CD4-positive, alpha-beta T cell treated with Interferon alpha-2 for 1 hour (primary cell): ENCODE results near the gene SLC22A1.
"Not testable (repeated sequence)": the region's sequence is repeated elsewhere in the genome, so short reads cannot be mapped to it uniquely, and the experiment has no call there.

Experiments used
- DNase-seq, 2 donors: peaks; one replicate each; pipeline ENCODE4 v3.0.0-alpha.2; 2020 to 2022

Gene SLC22A1

DNA sequence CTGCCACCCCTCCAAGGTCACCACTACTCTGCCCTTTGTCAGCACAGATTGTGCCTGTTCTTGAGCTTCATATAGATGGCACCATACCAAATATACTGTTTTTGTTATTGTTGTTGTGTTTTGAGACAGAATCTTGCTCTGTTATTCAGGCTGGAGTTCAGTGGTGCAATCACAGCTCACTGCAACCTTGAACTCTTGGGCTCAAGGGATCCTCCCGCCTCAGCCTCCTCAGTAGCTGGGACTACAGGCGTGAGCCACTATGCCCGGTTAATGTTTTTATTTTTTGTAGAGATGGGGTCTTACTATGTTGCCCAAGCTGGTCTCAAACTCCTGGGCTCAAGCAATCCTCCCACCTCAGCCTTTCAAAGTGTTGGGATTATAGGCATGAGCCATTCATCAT, 18.9 kb downstream of the SLC22A1 start:
- DNase-seq, result not testable (repeated sequence)

DNA sequence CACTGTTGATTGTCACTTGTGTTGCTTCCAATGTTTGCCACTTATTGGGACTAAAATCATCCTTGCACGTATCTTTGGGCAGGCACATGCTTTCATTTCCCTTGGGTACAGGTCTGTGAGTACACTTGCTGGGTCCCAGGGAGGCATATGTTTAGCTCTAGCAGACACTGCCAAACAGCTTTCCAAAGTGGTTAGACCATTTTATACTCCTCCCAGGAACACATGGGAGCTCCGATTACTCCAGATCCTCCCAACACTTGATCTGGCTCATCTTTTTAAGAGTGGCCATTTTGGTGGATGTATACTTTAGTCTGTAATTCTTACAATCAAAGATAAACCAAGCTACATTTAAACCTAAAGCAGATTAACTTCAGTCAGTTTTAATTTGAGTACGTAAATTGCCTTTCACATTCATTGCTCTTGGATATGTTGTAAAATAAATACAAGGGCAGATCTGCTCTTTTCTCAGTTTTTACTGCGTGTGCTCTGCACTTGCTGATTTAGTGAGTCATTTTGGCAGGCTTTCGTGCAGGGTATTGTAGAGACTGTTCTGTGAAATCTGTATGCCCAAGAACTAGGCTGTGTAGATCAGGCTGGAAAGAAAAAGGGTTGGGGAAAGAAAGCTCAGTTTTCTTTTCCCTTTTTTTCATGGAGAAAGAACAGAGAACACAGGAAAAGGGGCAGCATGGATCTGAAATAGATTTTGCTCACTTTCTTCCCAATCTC, 19.5 kb downstream of the SLC22A1 start:
- no peak for DNase-seq

DNA sequence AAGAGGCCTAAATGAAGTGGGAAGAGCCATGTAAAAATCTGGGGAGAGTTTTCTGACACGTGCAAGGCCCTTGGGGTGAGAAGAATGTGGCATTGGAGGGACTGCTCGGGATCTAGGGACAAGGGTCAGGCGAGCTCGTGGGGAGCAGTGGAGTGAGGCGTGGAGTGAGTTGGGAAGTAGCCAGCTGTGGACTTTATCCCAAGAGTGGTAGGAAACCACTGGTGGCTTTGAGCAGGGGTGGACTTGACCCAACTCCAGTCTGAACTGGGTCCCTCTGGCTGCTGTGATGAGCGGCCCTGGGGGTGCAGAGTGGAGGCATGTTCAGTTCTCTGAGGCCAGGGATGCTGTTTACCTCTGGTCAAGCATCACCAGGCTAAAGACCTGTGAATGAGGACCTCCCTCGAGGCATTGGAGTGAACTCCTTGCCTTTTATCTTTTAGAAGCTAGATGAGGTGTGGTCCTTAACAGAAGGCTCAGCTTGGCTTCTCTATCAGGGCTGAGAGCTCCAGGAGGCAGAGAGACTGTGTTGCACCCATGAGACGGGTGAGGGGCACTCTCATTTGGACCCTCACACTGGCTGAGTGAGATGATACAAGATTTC, 20.6 kb downstream of the SLC22A1 start:
- DNase-seq, result no peak

DNA sequence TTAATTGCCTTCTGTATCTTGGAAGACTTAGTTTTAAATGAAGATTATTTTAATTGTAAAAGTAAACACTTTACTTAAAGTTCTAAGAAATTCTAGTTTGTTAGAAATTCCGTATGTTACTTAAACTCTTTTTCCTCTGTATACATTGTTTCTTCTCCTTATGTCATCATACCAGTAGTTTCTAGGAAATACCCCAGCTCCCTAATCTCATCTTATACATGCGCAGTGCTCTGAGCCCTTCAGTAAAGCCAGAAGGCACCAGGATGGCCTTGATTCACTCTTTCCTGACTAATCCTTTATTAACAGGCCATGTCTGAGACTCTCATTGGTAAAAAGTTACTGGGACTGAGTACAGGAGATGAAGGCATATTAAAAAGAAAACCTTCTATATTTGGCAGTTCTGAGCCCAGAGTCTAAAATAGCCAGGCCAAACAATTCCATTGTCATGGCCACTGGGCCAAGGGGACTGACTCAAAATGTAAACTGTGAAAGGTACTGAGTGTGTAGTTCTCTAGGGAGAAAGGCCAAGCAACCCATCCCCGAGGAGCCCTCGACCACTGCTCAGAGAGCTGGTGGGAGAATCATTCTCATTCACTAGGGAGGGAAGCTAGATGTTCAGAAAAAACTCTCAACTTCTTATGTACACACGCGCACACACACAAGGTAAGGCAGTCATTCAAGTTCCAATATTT, 25.0 kb downstream of the SLC22A1 start:
- DNase-seq, result no peak

DNA sequence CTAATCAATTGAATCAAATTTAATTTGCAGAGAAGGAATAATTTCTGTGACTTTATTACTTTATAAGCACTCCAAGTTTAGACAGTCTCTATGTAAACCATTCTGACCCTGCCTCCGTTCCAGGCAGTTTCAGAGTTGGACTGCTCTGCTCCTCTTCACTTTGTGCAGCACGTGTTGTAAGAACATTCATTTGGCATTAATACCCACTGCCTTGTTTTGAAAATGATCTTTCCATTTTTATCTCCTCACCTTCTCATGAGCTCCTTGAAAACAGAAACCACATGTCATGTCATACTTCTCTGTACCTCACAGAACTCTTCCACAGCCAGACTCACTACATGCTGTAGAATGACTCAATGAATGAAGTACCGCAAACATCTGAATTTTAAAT, 25.5 kb downstream of the SLC22A1 start:
- DNase-seq, result no peak

DNA sequence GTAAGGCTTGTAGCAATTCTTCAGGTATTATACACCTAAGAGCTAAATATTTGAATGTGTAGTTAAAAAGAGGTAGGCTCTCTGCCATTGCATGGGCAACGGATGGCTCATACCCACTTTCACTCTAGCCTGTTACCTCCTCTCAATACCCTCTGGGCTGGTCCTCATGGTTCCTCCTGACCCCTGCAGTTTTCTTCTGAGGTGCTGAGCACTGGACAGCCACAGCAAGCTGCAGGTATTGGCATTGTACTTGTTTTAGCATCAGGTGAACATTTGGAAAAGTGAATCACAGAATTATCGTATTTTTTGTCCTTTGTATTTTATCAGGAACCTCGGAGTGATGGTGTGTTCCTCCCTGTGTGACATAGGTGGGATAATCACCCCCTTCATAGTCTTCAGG, 32.9 kb downstream of the SLC22A1 start:
- DNase-seq, result no peak

DNA sequence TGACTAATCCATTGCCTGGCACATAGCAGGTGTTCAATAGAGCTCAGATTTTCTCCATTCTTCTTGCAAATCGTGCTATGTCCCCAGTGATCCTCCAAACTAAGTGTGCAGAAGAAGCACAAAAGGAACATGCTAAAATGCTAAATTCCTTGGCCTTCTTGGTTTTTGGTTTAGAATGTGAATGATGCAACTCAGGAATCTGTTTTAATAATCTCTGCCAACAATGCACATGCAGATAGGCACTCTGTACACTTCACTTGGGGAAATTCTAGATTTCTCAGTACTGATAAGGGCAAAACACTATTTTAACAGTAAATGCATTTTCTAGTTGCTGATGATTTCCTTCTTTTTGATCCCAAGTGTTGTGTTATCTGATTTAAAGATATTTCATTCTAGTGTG, 35.2 kb downstream of the SLC22A1 start:
- DNase-seq, result no peak

DNA sequence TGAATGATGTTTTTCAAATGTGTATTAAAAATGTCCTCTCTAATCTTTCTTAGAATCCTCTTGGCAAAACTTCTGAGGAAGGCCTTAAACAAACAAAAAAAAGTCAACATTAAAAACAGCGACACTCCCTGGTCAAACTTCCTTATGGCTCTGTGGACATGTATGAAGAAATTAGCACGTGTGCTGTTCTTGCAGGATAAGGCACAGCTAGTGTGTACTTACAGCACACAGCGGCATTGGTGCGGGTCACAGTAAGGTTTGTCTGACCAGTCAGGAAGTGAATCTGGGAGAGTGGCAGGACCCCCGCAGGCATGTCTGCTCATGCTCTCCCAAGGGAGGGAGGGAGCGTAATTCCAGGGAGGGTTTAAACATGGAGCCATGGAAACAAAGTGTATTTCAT, 38.8 kb downstream of the SLC22A1 start:
- DNase-seq, result no peak

DNA sequence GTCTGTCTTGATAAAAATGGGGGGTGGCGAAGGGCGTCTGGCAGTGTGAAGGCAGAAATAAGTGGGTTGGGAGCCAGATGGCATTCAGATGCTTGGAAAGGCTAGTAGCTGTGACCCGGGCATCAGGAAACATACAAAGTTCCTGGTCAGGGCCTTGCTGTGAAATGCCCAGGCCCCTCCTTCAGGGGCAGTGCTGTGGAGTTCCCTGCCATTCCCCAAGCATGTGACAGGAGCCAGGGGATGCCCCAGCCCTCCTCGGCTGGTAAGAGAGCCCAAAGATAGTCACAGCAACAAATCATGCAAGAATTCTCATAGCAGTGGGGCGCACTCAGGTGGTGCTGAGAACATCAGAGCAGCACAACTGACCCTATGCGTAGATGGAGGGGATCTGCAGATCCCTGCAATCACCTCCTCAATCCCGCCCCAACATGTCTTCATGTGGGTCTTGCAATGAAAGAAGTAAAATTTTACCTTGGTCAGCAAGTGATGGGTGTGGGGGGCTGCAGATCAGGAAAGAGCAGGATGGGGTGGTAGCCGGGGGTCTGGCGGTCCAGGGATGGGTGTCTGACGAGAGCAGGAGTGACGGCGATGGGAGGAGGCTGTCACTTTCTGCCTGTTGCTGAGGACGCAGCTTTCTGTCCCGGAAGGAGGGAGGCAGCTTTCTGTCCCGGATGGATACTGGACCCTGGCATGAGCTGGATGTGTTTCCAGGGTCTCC, 39.5 kb downstream of the SLC22A1 start:
- DNase-seq, result no peak

DNA sequence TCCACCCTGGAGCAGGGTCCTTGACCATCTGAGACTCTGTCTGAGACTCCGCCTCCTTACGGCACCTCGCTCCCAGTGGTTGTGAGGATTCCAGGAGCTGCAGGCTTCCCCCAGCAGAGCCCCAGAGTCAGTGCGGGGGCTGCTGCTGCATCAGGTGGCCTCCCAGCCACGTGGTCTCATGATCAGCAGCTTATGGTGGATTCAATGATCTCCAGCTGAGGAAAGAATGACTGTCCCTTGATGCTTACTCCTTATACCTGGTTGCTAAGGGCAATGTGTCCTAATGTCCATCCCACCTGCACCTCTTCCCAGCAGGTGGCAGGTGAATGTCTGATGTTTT, 40.0 kb downstream of the SLC22A1 start:
- no peak for DNase-seq

DNA sequence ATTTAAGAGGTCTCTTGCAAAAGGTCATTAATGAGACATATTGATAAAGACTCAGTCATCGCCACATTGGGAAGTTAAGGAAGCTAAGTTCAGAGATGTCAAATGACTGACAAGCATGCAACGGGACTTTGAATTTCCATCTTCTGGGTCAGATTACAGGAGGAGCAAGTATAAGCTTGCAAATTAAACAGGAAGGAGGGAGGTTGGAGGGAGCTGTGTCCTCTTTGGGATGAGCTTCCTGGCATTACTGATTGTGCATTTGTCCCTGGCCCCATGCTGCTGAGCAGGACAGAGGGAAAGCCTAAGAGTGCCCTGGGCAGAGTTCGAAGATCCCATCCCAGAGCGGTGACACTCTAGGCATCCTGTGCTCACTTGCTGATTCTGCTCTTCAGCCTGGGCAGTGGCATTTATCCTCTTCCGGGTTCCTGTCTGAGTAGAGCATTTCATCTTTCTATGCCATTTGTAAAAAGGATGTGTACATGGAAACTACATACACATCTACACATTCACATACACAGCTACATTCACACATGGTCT, 40.5 kb downstream of the SLC22A1 start:
- no peak for DNase-seq

DNA sequence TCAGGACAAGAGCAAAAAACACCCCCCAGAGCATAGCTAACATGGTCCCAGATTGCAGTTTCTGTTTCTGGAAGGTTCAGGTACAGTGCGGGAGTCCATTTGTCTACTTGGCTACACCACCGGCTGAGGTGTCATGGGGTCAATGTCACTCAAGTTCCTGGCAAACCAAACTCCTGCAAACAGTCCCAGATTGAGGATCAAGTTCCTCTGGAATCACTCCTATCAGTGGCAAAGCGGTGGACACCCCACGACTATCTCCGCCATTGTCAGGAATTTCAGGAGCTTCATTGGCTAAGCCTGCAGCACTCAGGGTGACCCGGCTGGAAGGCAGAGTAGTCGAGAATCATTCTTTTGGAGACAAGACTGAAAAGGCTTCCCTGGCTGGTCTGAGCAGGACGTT, 41.8 kb downstream of the SLC22A1 start:
- no peak for DNase-seq

DNA sequence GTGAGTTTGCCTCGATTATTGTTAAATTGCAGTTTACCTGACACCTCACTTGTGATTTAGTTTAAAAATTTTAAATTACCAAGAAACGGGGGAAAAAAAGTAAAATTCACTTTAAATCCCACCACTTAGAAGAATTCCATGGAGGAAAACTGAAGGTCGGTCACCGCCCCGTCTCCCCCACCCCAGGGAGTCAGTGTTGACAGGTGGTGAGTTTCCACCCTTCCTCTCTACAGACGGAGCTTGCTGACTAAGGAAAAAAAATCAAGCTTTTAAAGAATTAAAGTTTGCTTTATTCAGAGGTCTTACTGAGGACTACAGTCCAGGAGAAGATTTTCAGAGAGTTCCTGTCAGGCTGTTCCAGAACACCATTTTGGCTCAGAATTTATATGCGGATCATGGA, 42.3 kb downstream of the SLC22A1 start:
- DNase-seq, result no peak

DNA sequence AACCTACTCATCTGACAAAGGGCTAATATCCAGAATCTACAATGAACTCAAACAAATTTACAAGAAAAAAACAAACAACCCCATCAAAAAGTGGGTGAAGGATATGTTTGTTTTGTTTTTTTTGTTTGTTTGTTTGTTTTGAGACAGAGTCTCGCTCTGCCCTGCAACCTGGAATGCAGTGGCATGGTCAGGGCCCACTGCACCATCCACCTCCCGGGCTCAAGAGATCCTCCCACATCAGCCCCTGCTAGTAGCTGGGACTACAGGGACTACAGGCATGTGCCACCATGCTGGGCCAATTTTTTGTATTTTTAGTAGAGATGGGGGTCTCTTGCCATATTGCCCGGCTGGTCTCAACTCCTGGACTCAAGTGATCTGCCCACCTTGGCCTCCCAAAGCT, 44.3 kb downstream of the SLC22A1 start:
- not testable (repeated sequence) for DNase-seq

DNA sequence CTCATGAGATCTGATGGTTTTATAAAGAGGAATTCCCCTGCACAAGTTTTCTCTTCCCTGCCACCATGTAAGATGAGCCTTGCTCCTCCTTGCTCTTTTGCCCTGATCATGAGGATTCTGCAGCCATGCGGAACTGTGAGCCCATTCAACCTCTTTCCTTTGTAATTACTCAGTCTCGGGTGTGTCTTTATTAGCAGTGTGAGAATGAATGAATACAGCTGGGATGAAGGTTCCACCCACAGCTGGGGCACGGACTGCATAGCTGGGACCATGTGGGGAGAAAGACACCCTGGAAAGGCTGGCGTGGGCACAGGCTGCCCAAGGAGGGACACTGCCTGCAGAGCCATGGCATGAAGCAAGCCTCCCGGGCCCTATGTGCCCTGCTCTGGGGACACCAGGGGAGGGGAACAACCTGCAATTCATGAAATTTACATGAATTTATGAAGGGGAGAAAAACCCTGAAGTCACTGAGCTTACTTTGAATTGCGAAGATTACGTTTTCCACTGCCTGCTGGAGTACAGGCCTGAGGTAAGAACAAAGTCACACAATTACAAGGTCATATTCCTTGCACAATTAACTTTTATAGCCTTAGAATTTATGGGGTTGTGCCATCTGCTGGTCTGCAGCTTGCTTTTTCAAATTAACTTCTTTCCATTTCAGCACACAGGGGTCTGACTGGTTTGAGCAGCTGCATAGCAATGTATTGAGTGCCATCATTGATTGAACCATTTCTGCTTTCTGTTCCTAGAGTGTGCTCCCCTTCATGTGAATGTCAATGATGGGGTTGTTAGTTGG, 46.2 kb downstream of the SLC22A1 start:
- DNase-seq, result no peak

DNA sequence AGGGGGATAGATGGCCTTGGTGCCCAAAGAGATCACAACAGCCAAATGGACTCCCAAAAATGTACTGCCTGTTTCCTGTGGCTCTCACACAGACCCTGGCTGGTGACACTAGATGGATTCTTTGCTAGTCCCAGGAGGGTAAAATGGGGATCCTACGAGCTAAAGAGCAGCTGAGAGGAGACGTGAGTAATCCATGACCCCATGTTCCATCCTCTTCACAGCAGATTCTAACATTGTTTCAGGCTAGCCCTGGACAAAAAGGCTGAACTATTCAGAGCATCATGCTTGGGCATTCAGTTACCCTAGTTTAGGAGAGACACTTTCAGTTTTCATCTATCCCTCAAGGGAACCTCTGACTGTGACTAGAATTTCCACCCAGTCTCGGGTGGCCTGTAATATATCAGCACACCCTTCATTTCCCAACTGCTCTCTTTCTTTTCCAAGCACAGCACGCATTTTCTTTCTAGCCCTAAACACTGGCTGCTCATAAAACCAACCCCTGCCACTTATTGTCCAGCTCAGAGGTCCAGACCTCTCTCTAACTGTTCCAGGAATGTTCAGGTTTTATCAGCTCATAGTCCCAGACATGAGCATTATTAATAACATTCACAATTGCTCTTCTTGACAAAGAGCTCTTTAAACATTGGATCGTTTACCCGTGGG, 48.5 kb downstream of the SLC22A1 start:
- no peak for DNase-seq

DNA sequence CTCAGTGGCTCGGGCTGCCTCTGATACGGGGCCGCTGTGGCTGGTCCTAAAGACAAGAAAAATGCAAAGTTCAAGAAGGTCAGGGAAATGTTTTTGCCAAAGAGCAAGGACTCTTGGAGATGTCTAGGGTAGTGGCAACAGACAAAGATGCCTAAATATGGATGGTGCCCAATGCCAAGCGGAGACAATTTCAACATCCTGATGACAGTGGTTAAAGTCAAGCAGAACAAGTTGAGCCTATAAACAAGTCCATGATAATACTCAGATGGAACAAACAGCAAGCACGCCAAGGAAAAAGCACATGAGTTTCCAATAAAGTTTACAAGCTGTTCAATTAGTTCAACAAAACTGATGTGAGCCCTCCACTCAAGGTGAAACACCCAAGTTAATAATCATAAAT, 51.1 kb downstream of the SLC22A1 start:
- DNase-seq, result no peak

DNA sequence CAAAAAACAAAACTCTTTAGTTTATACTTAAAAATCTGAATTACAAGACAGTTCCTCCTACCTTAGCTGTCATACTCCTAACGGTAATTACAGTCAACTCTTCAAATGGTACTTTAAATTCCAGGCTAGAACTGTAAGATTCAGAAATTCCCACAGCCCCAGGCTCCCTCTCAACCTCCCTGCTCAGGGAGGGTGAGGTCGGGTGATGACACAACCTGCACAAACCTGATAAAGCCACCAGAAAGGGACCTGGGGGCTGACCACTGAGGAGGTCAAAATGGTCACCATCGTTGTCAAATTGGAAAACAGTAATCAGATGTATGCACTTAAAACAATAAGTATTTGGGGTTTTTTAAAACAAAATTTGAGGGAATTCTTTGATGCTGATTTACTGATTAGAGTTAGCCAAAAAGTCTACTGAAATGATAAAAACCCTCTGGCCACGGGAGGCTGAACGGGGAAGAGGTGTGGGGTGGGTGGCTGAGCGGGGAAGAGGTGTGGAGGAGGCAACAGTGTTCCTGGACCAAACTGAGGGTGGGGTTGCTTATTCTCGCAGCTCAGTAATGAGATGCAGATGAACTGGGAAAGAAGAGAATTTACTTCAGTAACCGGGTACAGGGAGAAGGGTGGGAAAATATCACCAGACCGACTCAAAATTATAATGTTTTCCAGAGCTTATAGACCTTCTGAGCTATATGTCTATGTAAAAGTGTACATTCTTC, 52.4 kb downstream of the SLC22A1 start:
- no peak for DNase-seq

DNA sequence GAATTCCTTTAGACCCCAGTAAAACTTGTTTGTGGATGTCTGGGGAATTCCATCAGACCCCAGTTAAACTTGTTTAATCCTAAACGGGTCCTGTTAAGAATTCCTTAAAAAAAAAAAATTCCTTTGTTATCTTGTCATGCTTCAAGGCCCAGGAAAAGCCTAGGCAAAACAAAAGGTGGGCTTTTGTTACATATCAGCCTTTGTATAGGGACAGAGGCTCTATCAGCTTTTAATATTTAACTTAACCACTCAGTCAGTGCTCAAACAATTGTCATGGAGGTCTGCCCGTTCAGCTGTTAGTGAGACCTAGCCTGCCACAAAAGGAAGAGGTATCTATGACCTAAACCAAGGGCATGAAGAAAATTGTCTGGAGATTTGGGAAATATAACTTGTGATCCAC, 53.1 kb downstream of the SLC22A1 start:
- DNase-seq, result no peak

DNA sequence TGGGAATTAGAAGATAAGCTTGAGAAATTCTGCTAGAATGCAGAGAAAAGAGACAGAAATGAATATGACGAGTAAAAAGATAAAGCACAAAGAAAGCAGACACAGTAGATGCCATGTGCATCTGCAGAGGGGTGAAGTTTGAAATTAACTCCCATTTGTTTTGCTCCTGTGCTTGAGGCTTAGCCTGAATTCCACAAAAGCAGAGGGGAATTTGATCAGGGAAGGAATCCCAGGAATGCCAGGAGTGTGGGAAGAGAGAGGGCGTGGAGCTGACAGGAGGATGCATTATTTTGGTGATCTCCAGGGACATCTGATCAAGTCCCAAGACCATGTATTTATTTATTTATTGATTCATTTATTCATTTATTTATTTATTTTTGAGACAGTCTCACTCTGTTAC, 55.6 kb downstream of the SLC22A1 start:
- no peak for DNase-seq

DNA sequence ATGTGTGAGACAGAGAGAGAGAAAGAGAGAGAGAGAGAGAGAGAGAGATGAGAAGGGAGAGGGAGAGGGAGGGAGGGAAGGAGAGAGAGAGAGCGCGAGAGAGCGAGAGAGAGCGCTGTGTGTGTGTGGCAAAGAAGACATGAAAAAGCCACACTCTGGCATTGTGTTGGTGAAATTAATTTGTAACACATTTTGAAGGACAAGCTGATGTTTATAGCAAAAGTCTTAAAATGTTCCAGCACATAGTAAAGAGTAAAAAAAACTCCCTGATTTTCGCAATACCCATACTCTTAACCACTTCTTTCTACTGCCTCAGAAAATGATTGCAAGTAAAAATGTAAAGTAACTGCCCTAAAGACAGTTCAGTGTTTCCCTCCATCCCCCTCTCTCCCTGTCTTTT, 56.7 kb downstream of the SLC22A1 start:
- no peak for DNase-seq

DNA sequence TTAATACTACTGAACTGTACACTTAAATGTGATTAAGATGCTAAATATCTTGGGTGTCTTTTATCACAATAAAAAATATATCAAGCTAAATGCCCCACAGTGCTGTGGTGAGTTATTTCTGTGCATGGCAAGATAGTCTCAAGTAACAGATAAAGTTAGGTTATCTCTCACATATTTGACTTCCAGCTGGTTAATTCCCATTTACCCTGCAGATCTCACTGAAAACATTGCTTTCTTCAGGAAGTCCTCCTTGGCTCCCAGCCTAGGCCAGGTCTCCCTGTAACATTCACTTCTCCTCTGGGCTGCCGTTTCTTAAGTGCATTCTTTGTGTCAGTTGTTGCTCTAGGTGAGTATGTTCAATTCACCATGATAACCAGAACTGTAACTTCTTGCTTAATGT, 59.1 kb downstream of the SLC22A1 start:
- DNase-seq, result no peak
